ENCODE data around the gene KIRREL1.

DNA sequence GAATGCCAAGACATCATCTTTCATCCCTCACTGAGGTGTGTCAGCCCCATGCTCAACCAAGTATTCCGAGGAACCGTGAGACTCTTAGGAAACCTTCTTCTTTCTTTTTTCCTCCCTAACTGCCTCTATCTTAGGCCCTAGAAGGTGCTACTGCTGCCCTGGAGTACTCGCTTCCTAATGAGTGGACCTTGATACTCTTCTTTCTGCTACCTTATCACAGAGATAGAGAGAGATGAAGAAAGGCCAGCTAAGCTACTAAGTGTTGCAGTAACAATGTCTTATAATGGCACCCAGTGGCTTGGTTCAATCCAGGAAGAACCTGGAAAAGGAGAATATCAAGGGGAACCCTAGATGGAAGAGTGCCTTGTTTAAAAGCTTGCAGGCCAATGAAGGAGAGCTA is 86.6 kb downstream of the KIRREL1 start:
- TF ChIP-seq, protein P1, sequence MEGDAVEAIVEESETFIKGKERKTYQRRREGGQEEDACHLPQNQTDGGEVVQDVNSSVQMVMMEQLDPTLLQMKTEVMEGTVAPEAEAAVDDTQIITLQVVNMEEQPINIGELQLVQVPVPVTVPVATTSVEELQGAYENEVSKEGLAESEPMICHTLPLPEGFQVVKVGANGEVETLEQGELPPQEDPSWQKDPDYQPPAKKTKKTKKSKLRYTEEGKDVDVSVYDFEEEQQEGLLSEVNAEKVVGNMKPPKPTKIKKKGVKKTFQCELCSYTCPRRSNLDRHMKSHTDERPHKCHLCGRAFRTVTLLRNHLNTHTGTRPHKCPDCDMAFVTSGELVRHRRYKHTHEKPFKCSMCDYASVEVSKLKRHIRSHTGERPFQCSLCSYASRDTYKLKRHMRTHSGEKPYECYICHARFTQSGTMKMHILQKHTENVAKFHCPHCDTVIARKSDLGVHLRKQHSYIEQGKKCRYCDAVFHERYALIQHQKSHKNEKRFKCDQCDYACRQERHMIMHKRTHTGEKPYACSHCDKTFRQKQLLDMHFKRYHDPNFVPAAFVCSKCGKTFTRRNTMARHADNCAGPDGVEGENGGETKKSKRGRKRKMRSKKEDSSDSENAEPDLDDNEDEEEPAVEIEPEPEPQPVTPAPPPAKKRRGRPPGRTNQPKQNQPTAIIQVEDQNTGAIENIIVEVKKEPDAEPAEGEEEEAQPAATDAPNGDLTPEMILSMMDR (conservative IDR thresholded peaks at IDR 0.05; ENCODE audit: low read depth, low read length): no peak
- no peak for TF ChIP-seq EZH2 (IDR thresholded peaks at IDR 0.05; ENCODE audit: borderline replicate concordance, low read depth, low read length, poor library complexity, severe bottlenecking)
